Osteocyte (in vitro differentiated cells): ENCODE data around the gene CNGA1. TPM values are rescaled to one million over a fixed set of nuclear protein-coding genes. Genes with fewer than 3 reads are reported as not detected.

Source experiments
- DNase-seq: peaks from one replicate; pipeline ENCODE4 v3.0.0; 2021; ENCODE audit warnings: mixed read lengths; ENCODE audit not compliant: unreplicated experiment; ENCODE audit errors: extremely low spot score
- H3K27ac Mint-ChIP-seq: one replicate; pipeline ENCODE4 v1.8.0; 2021; ENCODE audit warnings: mild to moderate bottlenecking, mixed read lengths; ENCODE audit not compliant: unreplicated experiment
- H3K27me3 Mint-ChIP-seq: one replicate; pipeline ENCODE4 v1.8.0; 2021; ENCODE audit warnings: mixed read lengths; ENCODE audit not compliant: unreplicated experiment
- H3K36me3 Mint-ChIP-seq: one replicate; pipeline ENCODE4 v1.8.0; 2021; ENCODE audit warnings: mixed read lengths; ENCODE audit not compliant: unreplicated experiment
- H3K4me1 Mint-ChIP-seq: one replicate; pipeline ENCODE4 v1.8.0; 2021; ENCODE audit warnings: mixed read lengths; ENCODE audit not compliant: unreplicated experiment
- H3K4me3 Mint-ChIP-seq: one replicate; pipeline ENCODE4 v1.8.0; 2021; ENCODE audit warnings: mild to moderate bottlenecking, moderate library complexity, mixed read lengths; ENCODE audit not compliant: unreplicated experiment
- H3K9me3 Mint-ChIP-seq: one replicate; pipeline ENCODE4 v1.8.0; 2021; ENCODE audit warnings: mixed read lengths; ENCODE audit not compliant: unreplicated experiment
- total RNA-seq: library from RNA; stranded (reverse); gene quantifications from 2 replicates; pipeline ENCODE4 v1.2.1, GENCODE V29; 2021
- TF ChIP-seq, protein P1 (sequence below): fragments of 200-600 bp; sonication (generic); IDR thresholded peaks from 2 replicates; pipeline ENCODE4 v1.5.0; 2021; ENCODE audit warnings: antibody characterized with exemption, mild to moderate bottlenecking, moderate library complexity

Gene CNGA1
- total RNA-seq, 1 donor from 2014 or later = not detected

DNA sequence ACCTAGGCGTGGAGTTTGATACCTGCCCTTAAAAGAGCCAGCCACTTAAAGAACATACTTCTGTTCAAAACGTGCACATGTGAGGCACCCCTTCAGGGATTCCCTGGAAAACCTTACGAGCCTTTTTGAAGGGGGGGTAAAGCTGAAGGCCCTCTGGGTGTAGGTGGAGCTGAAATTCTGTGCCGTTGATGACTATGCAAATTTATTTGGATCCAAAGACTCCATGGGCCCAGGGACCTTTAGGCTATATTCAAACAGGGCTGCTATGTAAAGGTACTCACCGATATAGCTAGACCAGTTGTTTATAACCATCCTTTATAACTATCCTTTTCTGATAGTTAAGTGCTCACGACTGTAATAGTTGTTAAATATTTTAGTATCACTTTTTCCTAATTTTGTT is 61.8 kb downstream of the CNGA1 start:
- TF ChIP-seq, protein P1, sequence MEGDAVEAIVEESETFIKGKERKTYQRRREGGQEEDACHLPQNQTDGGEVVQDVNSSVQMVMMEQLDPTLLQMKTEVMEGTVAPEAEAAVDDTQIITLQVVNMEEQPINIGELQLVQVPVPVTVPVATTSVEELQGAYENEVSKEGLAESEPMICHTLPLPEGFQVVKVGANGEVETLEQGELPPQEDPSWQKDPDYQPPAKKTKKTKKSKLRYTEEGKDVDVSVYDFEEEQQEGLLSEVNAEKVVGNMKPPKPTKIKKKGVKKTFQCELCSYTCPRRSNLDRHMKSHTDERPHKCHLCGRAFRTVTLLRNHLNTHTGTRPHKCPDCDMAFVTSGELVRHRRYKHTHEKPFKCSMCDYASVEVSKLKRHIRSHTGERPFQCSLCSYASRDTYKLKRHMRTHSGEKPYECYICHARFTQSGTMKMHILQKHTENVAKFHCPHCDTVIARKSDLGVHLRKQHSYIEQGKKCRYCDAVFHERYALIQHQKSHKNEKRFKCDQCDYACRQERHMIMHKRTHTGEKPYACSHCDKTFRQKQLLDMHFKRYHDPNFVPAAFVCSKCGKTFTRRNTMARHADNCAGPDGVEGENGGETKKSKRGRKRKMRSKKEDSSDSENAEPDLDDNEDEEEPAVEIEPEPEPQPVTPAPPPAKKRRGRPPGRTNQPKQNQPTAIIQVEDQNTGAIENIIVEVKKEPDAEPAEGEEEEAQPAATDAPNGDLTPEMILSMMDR = no peak
- H3K9me3 Mint-ChIP-seq = no peaks in the 10 kb centered on the region
- H3K4me1 Mint-ChIP-seq = no peaks in the 10 kb centered on the region
- peaks cover 8% of the 10 kb centered on the region for H3K27me3 Mint-ChIP-seq
- no peak for DNase-seq
- no peak overlapping the region for H3K4me3 Mint-ChIP-seq
- H3K36me3 Mint-ChIP-seq = no peaks in the 10 kb centered on the region
- H3K27ac Mint-ChIP-seq = no peak overlapping the region

- H3K36me3 Mint-ChIP-seq = no peaks in the 10 kb centered on the region
- H3K27me3 Mint-ChIP-seq = peaks cover 6% of the 10 kb centered on the region
- no peak overlapping the region for H3K4me3 Mint-ChIP-seq
Observed at GRCh38 chr4:47954245-47954644, 62.2 kb downstream of the CNGA1 start.

DNA sequence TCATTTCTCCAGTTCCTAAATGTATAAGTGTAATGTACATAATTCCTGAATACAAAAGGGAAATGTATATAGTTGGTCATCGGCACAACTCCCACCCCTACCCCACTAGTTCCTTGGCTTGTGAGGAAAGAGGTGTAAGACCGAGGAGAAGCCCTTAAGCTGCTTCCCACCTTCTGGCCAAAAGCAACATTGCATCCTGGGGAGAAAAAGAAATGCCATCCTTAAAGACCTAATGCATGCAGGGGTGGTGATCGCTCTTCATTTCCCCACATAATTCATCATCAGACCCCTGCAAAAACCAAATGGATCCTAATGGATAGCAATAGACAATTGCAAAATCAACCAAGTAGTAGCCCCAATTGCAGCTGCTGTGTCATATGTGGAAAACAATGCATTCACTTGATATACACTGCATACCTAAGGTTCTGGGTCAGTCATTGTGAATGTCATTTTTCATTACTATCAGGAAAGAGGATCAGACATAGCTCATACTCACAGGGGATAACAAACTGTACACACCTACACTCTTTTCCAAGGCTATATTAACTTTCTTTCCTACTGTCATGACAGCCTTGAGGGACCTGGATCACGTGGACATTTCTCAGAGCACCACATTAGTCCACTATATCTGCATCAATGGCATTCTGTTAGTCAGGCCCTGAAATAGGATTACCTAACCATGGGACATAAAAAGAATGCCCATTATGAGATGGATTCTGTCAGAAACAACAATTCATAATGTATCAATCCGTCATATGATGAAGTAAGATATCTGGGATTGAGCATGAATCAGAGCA is 70.4 kb downstream of the CNGA1 start:
- no peak for DNase-seq
- Mint-ChIP-seq H3K4me1 (no peaks in the 10 kb centered on the region), H3K9me3 (no peaks in the 10 kb centered on the region), H3K27me3 (peaks cover 28% of the 10 kb centered on the region), H3K4me3 (no peak overlapping the region), H3K27ac (no peak overlapping the region), H3K36me3 (no peaks in the 10 kb centered on the region)
- TF ChIP-seq, protein P1 = no peak

More at GRCh38 chr4:47954245-47954644, 62.2 kb downstream of the CNGA1 start:
- no peak for DNase-seq
- Mint-ChIP-seq H3K9me3 (no peaks in the 10 kb centered on the region), H3K4me1 (no peaks in the 10 kb centered on the region), H3K27ac (no peak overlapping the region)
- TF ChIP-seq, protein P1 = no peak

DNA sequence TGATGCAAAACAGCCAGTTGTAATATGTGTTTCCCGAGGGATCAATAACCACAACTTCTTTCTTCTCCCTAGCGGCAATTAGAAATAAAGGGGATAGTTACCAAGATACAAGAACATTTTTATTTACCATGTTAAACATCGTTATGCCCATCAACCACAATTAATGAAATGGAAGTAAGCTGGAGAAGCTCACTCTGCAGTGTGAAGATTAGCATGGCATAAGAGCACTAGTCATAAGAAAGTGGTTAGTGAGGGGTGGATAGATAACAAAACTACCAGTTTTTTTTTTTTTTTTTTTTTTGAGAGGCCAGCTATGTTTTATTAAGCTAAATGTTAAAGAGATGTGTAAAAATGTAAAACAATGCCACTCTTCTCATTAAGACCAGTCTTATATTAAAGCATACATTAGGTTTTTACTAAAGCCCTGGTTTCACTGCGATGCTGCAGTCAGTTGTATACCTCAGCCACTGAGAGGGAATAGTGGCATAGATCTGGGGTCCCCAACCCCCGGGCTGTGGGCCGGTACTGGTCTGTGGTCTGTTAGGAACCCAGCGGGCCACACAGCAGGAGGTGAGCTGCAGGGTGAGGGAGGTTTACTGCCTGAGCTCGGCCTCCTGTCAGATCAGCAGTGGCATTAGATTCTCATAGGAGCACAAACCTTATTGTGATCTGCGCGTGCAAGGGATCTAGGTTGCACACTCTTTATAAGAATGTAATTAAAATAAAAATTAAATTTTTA is 74.2 kb downstream of the CNGA1 start:
- Mint-ChIP-seq H3K27me3 (peaks cover 55% of the 10 kb centered on the region), H3K4me1 (no peaks in the 10 kb centered on the region)

More for the DNA sequence above, 74.2 kb downstream of the CNGA1 start:
- Mint-ChIP-seq H3K4me3 (no peak overlapping the region), H3K36me3 (no peaks in the 10 kb centered on the region), H3K9me3 (no peaks in the 10 kb centered on the region), H3K27ac (no peak overlapping the region)
- TF ChIP-seq, protein P1 = no peak
- no peak for DNase-seq
